K562 (cell line): ENCODE measurements around the gene CREB3L1. TPM values are rescaled to one million over a fixed set of nuclear protein-coding genes. Genes with fewer than 3 reads are reported as not detected.

Experiments used
- BACH1 ChIP-seq: fragments of 200-800 bp; sonication (Bioruptor generic); IDR thresholded peaks from 2 replicates; pipeline ENCODE4 v1.6.1; 2016; ENCODE audit warnings: missing genetic modification characterization, missing compliant biosample characterization
- BRF2 ChIP-seq: IDR thresholded peaks from 3 replicates; pipeline ENCODE4 v1.6.1; 2011; ENCODE audit warnings: borderline replicate concordance, mild to moderate bottlenecking; ENCODE audit not compliant: insufficient read length, insufficient read depth
- CEBPG ChIP-seq, 3 experiments: fragments of 200-800 bp in 1 of 3; sonication (Bioruptor generic) in 1 of 3; sonication (generic) in 1 of 3; formaldehyde crosslinking in 1 of 3; IDR thresholded peaks in 2 of 3; conservative IDR thresholded peaks in 1 of 3; 2 replicates each; pipeline versions ENCODE4 v1.6.1 to v1.8.0; 2016 to 2022; ENCODE audit warnings: missing compliant biosample characterization in 2 of 3, missing genetic modification characterization in 2 of 3, mild to moderate bottlenecking in 1 of 3, missing genetic modification reagents in 1 of 3
- GABPA ChIP-seq: fragments of 200-800 bp; sonication (Bioruptor generic); conservative IDR thresholded peaks from 2 replicates; pipeline ENCODE4 v1.6.1; 2016; ENCODE audit warnings: low read depth, missing genetic modification characterization, missing compliant biosample characterization
- GATA2 ChIP-seq: sonication (generic); formaldehyde crosslinking; IDR thresholded peaks from 2 replicates; pipeline ENCODE4 v1.4.0; 2020; ENCODE audit warnings: mild to moderate bottlenecking, missing genetic modification reagents
- JUND ChIP-seq, 2 experiments: IDR thresholded peaks; 2 replicates in 1 of 2; 3 replicates in 1 of 2; pipeline ENCODE4 v1.6.1; 2011; ENCODE audit warnings: borderline replicate concordance in 2 of 2, low read depth in 2 of 2, low read length in 2 of 2, improper control_type of control experiment in 1 of 2, missing biosample characterization in 1 of 2, missing genetic modification characterization in 1 of 2, missing genetic modification reagents in 1 of 2
- KAT8 ChIP-seq: fragments of 450-650 bp; IDR thresholded peaks from 2 replicates; pipeline ENCODE4 v1.6.1; 2016; ENCODE audit warnings: low read depth, mild to moderate bottlenecking
- POLR2H ChIP-seq: IDR thresholded peaks from 2 replicates; pipeline ENCODE4 v1.6.1; 2016; ENCODE audit warnings: missing genetic modification characterization, low read depth, mild to moderate bottlenecking, control low read depth, missing compliant biosample characterization, moderate library complexity
- RFX1 ChIP-seq: fragments of 450-650 bp; IDR thresholded peaks from 2 replicates; pipeline ENCODE4 v1.6.1; 2016; ENCODE audit warnings: mild to moderate bottlenecking, moderate library complexity
- RNF2 ChIP-seq: sonication (generic); IDR thresholded peaks from 2 replicates; pipeline ENCODE4 v1.6.1; 2016
- SETDB1 ChIP-seq: IDR thresholded peaks from one replicate; pipeline ENCODE4 v1.6.1; 2012; ENCODE audit warnings: low read length, control low read depth, inconsistent platforms
- SREBF1 ChIP-seq: fragments of 150-350 bp; IDR thresholded peaks from 2 replicates; pipeline ENCODE4 v1.6.1; 2014; ENCODE audit warnings: antibody characterized with exemption, low read depth, low read length, borderline replicate concordance
- TBP ChIP-seq: optimal IDR thresholded peaks from 2 replicates; pipeline ENCODE3; 2011; ENCODE audit warnings: low read depth, low read length, improper control_type of control experiment
- TFE3 ChIP-seq: fragments of 450-650 bp; formaldehyde crosslinking; IDR thresholded peaks from 2 replicates; pipeline ENCODE4 v1.4.0; 2020; ENCODE audit warnings: mild to moderate bottlenecking, mixed read lengths
- ZBTB33 ChIP-seq: sonication (generic); formaldehyde crosslinking; IDR thresholded peaks from 2 replicates; pipeline ENCODE4 v1.8.1; 2023; ENCODE audit warnings: mild to moderate bottlenecking, missing genetic modification reagents
- ZNF140 ChIP-seq: fragments of 250-450 bp; sonication (Bioruptor Pico); IDR thresholded peaks from 2 replicates; pipeline ENCODE4 v1.8.0; 2021; ENCODE audit warnings: moderate library complexity, mild to moderate bottlenecking, inconsistent platforms
- ZNF699 ChIP-seq: fragments of 250-450 bp; sonication (Bioruptor Pico); IDR thresholded peaks from 2 replicates; pipeline ENCODE4 v1.8.0; 2021; ENCODE audit warnings: mild to moderate bottlenecking, moderate library complexity; ENCODE audit not compliant: insufficient replicate concordance
- polyA plus RNA-seq, 8 experiments: library from polyadenylated mRNA; depleted of rRNA in 4 of 8; stranded (reverse) in 5 of 8; unstranded in 3 of 8; fragments of >200 nt; fragmentation: Nextera tagmentation in 2 of 8; fragmentation: Illumina TruSeq in 1 of 8; extraction: Ambion mirVana in 2 of 8; extraction: Trizol in 1 of 8; gene quantifications; 2 replicates each; pipeline versions ENCODE4 v1.2.1 to v1.2.3, GENCODE V29; 2011 to 2014; ENCODE audit warnings: inconsistent platforms in 1 of 8, missing spikeins in 1 of 8
- total RNA-seq, 7 experiments: library from RNA; depleted of rRNA in 6 of 7; stranded (reverse); fragments of >200 nt in 6 of 7; fragmentation: Illumina TruSeq in 2 of 7; extraction: Trizol in 2 of 7; gene quantifications; 2 replicates each; pipeline versions ENCODE4 v1.2.1 to v1.2.3, GENCODE V29; 2011 to 2021; ENCODE audit warnings: low replicate concordance in 1 of 7
- TF ChIP-seq, protein P1 (sequence below): fragments of 450-650 bp; IDR thresholded peaks from 2 replicates; pipeline ENCODE4 v1.6.1; 2016; ENCODE audit warnings: low read depth, mild to moderate bottlenecking, moderate library complexity
- TF ChIP-seq, protein P2 (sequence below): IDR thresholded peaks from 2 replicates; pipeline ENCODE4 v1.6.1; 2014; ENCODE audit warnings: antibody characterized with exemption

CREB3L1 gene
- total and polyA plus RNA-seq, 9 of the 15 experiments (the other 6 are each of a cell fraction or from before 2014, with no cell fraction given): 1.2 to 27.6 (median 3.7) TPM

GRCh38 chr11:46296528-46297448, 19.3 kb downstream of the CREB3L1 start (continued):
- TF ChIP-seq TBP (no peak), BACH1 (no peak), ZBTB33 (CRISPR knock-in tag) (0 out of 2 replicates have a peak, but pooled peaks have one; percentile 17), SREBF1 (no peak), TFE3 (CRISPR knock-in tag) (no peak), JUND (IDR thresholded peaks at IDR 0.05; ENCODE audit: borderline replicate concordance, low read depth, low read length) (peak; percentile 100), JUND (tag; IDR thresholded peaks at IDR 0.05; ENCODE audit: borderline replicate concordance, low read depth, low read length) (peak; percentile 96; the same call in 2 of the 3 replicates), RFX1 (no peak), GABPA (tag) (no peak), ZNF699 (no peak), POLR2H (tag) (no peak), CEBPG (CRISPR knock-in tag; IDR thresholded peaks at IDR 0.05) (no peak), CEBPG (tag; conservative IDR thresholded peaks at IDR 0.05 in 1 of 2, IDR thresholded peaks at IDR 0.05 in 1 of 2) (no peak), BRF2 (no peak), GATA2 (CRISPR knock-in tag) (peak; percentile 89), ZNF140 (CRISPR knock-in tag) (no peak), KAT8 (no peak), RNF2 (peak; percentile 76; the same call in 1 of the 2 replicates), SETDB1 (no peak)
- TF ChIP-seq, protein P1, sequence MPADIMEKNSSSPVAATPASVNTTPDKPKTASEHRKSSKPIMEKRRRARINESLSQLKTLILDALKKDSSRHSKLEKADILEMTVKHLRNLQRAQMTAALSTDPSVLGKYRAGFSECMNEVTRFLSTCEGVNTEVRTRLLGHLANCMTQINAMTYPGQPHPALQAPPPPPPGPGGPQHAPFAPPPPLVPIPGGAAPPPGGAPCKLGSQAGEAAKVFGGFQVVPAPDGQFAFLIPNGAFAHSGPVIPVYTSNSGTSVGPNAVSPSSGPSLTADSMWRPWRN: no peak
- TF ChIP-seq, protein P2, sequence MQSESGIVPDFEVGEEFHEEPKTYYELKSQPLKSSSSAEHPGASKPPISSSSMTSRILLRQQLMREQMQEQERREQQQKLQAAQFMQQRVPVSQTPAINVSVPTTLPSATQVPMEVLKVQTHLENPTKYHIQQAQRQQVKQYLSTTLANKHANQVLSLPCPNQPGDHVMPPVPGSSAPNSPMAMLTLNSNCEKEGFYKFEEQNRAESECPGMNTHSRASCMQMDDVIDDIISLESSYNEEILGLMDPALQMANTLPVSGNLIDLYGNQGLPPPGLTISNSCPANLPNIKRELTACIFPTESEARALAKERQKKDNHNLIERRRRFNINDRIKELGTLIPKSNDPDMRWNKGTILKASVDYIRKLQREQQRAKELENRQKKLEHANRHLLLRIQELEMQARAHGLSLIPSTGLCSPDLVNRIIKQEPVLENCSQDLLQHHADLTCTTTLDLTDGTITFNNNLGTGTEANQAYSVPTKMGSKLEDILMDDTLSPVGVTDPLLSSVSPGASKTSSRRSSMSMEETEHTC: no peak
